Right atrium auricular region (tissue), 2 donors: Measurements from ENCODE around the gene EIF3F. TPM values are rescaled to one million over a fixed set of nuclear protein-coding genes. Genes with fewer than 3 reads are reported as not detected.

Experiments used
- DNase-seq: peaks from one replicate; pipeline ENCODE4 v3.0.0-alpha.2; 2019; ENCODE audit warnings: low spot score
- H3K27ac ChIP-seq, 2 donors: fragments of 200-600 bp; sonication (generic); 1 replicate in 1 of 2; 2 replicates in 1 of 2; pipeline ENCODE4 v1.5.1; 2016 to 2019
- H3K27me3 ChIP-seq, 2 donors: fragments of 200-600 bp; sonication (generic); one replicate each; pipeline versions ENCODE4 v1.5.1 to v1.6.0; 2017 to 2019
- H3K36me3 ChIP-seq: fragments of 200-600 bp; sonication (generic); one replicate; pipeline ENCODE4 v1.5.1; 2016
- H3K4me1 ChIP-seq, 2 donors: fragments of 200-600 bp; sonication (generic); one replicate each; pipeline versions ENCODE4 v1.5.1 to v1.6.0; 2017 to 2019
- H3K4me3 ChIP-seq, 2 donors: fragments of 200-600 bp; sonication (generic); 1 replicate in 1 of 2; 2 replicates in 1 of 2; pipeline ENCODE4 v1.5.1; 2017 to 2019; ENCODE audit warnings: mild to moderate bottlenecking in 1 of 2, moderate library complexity in 1 of 2
- H3K9me3 ChIP-seq, 2 donors: fragments of 200-600 bp; sonication (generic); one replicate each; pipeline ENCODE4 v1.5.1; 2019
- CTCF ChIP-seq, 2 donors: fragments of 200-600 bp; sonication (generic); IDR thresholded peaks; one replicate each; pipeline ENCODE4 v1.5.1; 2019; ENCODE audit warnings: antibody characterized with exemption in 2 of 2
- total RNA-seq, 2 donors: library from RNA; depleted of rRNA; stranded (reverse); fragments of >200 nt; gene quantifications; one replicate each; pipeline ENCODE4 v1.1.0, GENCODE V29; 2016

Gene EIF3F
- total RNA-seq, 2 donors from 2014 or later = 114 to 169 TPM

DNA sequence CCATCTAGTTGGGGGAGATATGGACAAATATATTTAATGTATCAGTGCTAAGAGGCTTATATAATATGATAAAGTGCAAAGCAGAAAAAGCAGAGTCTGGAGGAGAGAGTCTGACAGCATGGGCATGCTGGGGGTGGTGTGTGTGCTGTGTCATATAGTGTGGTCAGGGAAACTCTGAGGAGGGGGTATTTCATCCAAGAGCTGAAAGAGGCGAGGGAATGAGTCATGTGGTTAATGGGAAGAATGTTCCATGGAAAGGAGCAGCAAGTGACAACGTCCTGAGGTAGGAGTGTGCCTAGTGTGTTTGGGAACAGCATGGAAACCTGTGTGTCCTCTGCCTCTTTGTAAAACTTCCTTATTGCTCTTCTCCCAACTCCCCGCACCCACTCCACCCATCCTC, 38.0 kb downstream of the EIF3F start:
- Histone ChIP-seq H3K9me3 (no peaks in the 10 kb centered on the region), H3K4me3 (no peak overlapping the region), H3K27me3 (no peaks in the 10 kb centered on the region), H3K36me3 (no peaks in the 10 kb centered on the region), H3K27ac (no peak overlapping the region), H3K4me1 (peaks cover 0 to 3% of the 10 kb centered on the region in 2 donors)
- TF ChIP-seq CTCF (IDR thresholded peaks at IDR 0.05) = no peak
- peak; percentile 11 for DNase-seq

- H3K4me1 ChIP-seq = no peaks in the 10 kb centered on the region
- no peaks in the 10 kb centered on the region for H3K9me3 ChIP-seq
- H3K36me3 ChIP-seq = no peaks in the 10 kb centered on the region
- no peak for DNase-seq
- no peak overlapping the region for H3K27ac ChIP-seq
- no peak for TF ChIP-seq CTCF (IDR thresholded peaks at IDR 0.05)
- H3K27me3 ChIP-seq = no peaks in the 10 kb centered on the region
- no peak overlapping the region for H3K4me3 ChIP-seq
Observed at GRCh38 chr11:8025816-8026215, 38.7 kb downstream of the EIF3F start.

DNA sequence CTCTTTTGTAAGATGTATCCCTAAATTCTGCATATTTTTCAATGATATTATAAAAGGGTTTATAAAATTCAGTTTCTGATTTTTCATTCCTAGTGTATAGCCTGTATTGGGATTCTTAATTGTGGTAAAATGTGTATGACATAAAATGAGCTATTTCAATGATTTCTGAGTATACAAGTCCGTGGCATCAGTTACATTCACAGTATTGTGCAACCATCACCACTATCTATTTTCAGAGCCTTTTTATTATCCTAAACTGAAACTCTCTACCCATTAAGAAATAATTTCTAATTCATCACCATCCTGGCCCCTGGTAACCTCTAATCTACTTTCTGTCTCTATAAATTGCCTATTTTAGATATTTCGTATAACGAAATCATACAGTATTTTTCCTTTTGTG, 39.8 kb downstream of the EIF3F start:
- Histone ChIP-seq H3K4me1 (no peaks in the 10 kb centered on the region), H3K4me3 (no peak overlapping the region), H3K27me3 (no peaks in the 10 kb centered on the region), H3K27ac (no peak overlapping the region), H3K36me3 (no peaks in the 10 kb centered on the region), H3K9me3 (no peaks in the 10 kb centered on the region)
- no peak for DNase-seq
- no peak for TF ChIP-seq CTCF (IDR thresholded peaks at IDR 0.05)

GRCh38 chr11:8028766-8029165, 41.6 kb downstream of the EIF3F start:
- H3K36me3 ChIP-seq = no peaks in the 10 kb centered on the region
- H3K9me3 ChIP-seq = no peaks in the 10 kb centered on the region
- H3K27me3 ChIP-seq = no peaks in the 10 kb centered on the region
- peaks cover 0 to 12% of the 10 kb centered on the region in 2 donors for H3K4me1 ChIP-seq
- H3K4me3 ChIP-seq = no peak overlapping the region
- DNase-seq = peak; percentile 30
- no peak for TF ChIP-seq CTCF (IDR thresholded peaks at IDR 0.05)
- no peak overlapping the region for H3K27ac ChIP-seq

DNA sequence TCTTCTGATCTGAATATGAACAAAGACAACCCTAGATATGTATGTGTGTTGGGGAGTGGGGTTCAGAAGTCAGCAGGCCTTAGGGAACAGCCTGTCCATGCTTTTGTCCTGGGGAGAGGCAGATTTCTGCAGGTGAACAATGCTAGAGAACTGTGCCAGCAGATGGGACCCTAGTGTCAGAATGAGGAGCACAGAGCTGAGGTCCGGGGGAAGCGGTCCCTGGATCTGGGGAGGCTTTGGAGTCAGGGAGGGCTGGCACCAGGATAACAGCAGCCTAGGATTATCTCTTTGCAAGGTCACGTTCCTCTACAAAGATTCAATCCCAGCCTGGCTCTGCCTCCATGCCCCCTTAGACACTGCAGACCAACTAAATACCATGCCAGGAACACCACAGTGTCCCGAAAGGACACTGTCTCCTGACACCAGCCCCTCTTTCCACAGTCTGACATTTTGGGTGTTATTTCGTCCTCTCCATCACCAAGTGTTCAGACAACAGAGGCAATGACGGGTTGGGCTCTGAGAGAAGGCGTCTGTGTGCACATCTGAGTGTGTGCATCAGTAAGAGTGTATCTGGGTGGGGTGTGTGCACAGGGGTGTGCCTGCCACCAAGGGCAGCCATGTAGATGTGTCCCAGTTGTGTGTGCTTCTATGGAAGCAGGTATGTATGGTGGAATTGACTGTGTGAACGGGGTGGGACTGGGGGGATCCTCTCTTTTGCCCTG, 43.5 kb downstream of the EIF3F start:
- H3K27me3 ChIP-seq = no peaks in the 10 kb centered on the region
- peak; percentile 36 for DNase-seq
- no peak overlapping the region for H3K4me3 ChIP-seq
- H3K36me3 ChIP-seq = no peaks in the 10 kb centered on the region
- H3K27ac ChIP-seq = no peak overlapping the region
- peaks cover 0 to 13% of the 10 kb centered on the region in 2 donors for H3K4me1 ChIP-seq
- no peaks in the 10 kb centered on the region for H3K9me3 ChIP-seq
- TF ChIP-seq CTCF (IDR thresholded peaks at IDR 0.05) = no peak
